Measurements from ENCODE around the gene LYRM4.

The LYRM4 gene

DNA sequence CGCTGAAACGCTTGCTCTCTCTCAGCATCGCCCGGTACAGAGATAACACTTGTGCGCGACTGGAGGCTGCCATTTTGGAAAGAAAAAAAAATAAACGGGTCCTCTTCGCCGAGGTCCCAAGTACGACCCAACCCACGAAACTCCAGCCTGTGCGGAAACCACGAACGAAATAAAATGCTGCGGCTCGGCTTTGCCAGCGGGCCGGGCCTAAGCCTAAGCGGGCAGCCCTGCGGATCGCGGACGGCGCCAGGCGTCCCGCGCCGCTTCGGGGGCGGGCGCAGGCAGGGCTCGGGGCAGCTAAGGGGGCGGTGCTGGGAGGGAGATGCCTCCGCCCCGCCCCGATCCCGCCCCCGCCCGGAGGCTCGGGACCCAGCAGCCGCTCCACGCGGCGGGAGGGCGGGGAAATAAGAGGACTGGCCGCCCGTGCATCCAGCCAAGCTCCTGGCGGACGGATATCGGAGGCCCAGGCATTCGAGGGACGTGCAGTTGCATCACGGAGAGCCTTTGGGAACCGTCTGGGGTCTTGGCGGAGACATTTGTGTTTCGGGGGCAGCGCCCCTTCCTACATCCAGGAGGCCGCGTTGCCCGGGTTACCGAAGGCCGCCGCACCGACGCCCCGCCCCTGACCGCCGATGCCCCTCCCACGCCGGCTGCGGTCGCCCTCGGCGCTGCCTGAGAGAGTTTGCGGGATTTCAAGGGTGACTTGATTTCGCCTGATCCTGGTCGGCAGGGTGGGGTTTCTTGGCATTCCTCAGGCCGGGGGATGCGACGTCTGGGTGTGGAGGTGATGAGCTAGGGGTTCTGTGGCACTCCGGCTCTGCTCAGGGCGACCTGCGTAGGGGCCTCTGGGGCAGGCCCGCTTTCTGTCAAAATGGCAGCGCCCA is at the start of gene LYRM4, which contains the start of gene FARS2:
LYRM4 (minus strand) TSS at position 290 of the 884 bp plus-strand sequence; CDS start at position 73, 217 bp downstream.
FARS2 (plus strand) TSS at position 853 of the 884 bp plus-strand sequence.
- DNase-seq = peak; percentile 90

DNA sequence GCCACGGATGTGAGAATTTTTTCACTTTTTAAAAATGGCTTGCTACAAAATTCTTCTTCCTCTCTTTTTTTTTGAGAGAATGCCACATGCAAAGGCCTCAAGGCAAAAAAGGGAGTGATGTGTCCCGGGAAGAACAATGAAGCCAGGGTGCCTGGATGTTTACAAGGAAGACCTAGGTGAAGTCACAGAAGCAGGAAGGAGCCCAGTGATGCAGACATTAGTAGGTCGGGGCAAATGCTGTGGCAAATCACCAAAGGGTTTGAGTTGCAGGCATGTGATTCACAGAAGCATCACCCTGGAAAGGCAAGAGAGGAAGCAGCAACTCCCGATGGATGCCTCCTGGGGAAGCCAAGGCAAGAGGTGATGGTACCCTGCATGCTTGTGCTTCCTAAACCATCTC is 47.3 kb upstream of the LYRM4 start:
- no peak for DNase-seq

DNA sequence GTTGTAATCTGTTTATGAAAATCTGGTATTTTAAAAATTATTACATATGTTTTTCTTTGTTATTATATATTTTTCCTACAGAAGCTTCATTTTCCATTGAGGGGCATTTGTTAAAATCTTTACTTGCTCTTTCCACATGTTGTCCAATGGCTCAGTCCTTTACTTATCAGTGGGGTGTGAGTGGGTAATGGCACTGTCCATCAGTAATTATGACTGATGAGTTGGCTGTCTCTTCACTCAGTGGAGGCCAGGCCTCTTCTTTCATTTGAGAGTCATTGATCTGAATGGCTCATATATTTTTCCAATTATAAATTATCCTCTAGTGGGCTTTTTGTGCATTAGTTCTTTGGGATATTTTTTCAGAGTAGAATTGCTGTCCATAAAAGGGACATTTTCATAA is 46.3 kb upstream of the LYRM4 start:
- no peak for DNase-seq

DNA sequence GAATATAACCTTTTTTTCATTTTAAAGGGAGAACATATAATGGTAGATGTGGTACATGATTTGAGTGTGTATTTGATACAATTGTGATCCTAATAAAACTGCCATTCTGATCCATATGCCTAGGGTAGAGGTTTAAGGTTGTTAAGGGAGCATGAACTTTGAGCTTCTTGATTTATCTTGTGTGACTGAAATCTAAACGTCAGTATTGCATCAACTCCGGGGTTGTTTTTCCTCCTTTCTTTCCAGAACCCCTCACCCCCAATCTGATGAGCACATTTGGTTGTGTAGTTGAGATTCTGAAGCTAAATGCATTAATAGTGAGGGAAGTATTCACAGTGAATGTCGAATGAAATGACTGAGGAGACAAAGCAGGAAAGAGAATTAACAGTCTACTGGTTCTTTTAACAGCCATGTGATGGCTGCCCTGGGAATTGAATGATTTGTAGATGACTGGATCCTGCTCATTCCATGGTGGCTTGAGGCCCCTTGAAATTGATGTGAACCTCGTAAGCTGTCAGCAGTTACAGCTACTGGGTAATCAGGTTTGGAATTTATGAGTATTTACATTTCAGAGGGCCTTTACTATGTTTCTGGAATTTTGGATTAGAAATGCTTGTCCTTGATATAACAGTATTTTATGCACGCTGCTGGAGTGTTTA is 45.3 kb upstream of the LYRM4 start:
- DNase-seq = no peak

DNA sequence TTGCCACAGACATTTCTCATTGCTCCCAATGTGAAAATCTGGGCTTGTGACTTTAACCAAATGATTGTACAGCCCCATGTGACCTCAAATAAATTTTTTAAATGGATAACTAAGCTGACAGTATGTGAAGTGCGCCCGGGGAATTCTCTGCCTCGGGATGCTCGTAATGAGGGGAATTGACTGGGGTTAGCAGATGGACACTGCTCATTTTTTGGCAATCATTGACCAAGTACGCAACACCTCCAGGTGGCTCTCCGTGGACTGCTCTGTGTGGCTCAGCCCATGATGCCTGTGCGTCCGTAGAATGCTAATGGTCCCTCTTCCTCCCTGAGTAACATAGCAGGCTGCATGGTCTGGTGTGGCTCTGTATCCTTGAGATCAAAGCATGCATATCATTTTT is 42.9 kb upstream of the LYRM4 start:
- no peak for DNase-seq

DNA sequence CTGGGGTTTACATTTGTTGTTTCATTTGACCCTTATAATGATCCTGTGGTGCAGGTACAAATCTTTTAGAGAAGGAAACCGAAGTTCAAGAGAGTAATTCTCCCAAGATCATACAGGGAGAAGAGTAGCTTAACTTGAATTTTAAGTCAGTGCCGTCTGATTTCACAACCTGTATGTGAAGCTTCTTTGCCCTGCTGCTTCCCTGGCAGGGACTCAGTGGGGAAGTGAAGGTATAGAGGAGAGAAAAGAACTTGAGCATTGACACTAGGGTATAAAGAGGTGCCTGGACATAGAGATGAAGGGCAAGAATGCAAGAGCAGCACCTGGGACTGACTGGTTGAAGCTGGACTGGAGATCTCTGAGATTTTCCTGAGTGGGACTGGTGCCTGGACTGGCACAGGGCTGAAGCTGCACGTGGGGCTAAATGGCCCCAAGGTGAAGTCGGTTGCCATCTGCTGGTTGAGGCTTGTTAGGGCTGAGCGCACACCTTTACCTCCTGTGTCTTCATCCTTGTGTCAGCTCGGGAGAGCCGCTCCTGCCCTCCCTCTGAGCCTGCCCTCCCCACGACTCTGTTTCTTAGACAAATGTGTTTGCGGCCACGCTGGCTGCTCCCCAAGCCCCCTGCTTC is 42.4 kb upstream of the LYRM4 start:
- peak; percentile 69 for DNase-seq

DNA sequence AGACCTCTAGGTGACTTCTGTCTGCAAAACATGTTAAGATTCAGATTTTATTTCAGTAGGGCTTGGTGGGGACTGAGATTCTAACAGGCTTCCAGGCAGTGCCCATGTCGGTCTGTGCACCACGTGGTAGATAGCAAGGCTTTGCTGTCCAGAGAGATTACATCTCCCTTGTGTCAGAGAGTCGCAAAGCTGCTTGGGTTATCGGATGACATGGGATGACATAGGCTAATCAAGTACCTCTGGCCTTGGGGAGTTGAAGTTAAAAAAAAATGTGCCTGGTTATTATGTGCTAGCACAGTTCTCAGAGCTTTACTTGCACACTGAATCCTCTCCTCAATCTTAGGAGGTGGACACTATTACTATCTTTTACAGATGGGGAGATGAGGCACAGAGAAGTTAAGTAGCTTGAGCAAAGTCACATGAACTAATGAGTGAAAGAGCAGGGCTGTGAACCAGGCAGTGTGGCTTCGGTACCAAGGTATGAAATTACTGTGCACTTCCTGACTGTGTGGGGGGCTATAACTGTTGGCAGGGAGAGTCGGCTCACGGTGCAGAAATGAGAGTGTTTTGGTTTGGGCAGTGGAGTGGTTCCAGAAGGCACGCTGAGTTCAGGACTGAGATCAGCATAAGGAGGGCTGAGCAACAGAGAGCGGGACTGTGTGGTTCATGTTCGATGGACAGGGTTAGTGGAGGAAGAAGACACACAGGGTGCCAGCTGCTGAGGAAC is 41.6 kb upstream of the LYRM4 start:
- peak; percentile 69 for DNase-seq

DNA sequence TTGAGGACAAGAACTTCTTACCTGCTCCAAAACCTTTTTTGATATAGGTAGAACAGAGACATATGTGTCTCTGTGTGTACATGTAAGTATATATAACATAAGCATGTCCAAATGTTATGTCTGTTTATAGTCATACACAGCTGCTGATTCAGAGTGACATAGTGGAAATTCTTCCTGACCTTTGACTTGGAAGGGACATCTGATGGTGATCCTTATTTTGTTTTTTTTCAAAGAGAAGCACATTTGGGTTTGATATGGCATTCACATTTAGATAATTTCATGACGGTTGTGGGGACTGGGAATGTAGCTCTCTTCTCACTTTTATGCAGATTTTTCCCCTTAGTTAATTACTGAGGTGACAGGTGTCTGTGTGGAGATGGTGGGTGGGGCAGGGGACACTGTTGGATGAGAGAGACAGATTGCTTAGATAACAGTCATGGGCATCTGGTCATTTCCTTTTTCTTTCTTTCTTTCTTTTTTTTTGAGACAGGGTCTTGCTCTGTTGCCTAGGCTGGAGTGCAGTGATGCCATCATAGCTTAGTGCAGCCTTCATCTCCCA is 39.5 kb upstream of the LYRM4 start:
- DNase-seq = no peak

DNA sequence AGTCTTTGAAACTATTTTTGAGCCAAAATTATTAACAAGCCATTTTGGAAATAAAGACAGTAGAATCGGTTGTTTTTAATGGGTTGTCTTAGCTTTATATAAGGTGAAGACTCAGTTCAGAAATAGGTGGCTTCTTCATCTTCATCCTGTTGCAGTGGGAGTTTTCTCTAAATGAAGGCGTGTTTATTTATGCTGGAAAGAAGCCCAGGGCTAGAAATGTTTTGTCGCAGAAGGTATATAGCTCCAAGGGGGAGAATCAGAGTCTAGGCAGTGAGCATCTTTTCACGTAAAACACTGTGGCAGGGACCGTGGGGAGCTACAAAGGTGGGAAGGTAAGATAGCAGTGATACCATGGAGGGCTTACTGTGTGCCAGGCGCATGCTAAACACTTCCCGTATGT is 34.9 kb upstream of the LYRM4 start:
- DNase-seq = no peak

DNA sequence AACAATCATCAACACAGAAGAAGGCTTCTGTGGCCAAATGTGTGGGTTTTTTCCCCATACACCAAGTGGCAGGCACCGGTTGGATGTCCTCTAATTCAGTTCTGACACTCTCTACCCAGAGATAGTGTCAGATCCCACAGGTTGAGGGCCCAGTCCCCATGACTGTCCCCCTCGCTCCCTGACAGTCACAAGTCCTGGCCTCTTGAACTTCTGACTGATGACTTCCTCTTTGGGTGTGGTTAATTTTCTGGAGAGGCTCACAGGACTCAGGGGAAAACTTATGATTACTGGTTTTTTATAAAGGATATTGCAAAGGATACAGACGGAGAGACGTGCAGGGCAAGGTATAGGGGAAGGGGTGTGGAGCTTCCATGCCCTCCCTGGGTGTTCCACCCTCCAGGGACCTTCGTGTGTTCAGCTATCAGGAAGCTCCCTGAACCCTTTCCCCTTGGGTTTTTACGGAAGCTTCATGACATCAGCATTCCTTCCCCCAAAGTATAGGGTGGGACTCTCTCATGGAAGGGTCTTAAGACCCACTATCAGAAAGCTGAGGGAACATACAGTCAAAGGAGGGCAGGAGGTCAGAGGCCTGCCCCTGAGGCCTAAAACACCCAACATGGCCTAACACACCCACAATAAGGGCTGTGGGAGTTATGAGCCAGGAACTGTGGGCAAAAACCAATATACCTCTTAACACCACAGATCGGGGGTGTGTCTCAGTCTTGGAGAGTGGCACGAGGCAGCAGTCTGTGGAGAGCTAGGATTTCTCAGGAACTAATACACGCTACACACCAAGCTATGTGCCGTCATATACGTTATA is 33.9 kb upstream of the LYRM4 start:
- DNase-seq = peak; percentile 25

DNA sequence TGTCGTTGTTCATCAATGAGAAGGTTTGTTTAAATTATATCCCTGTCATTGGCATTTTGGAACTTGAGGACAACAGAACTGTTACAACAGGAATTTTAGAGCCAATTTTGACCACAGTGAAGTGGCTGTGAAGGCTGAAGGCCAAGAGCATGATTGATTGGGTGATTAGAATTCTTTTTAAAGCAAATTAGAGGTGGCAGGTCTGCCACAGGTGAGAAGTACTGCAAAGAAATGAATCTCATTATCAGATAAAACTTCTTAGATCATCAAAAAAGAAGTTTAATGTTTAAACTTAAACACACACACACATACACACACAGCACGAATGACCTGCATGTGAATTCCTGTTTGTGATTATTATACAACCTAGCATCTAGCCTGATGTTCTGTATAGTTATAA is 32.9 kb upstream of the LYRM4 start:
- no peak for DNase-seq

DNA sequence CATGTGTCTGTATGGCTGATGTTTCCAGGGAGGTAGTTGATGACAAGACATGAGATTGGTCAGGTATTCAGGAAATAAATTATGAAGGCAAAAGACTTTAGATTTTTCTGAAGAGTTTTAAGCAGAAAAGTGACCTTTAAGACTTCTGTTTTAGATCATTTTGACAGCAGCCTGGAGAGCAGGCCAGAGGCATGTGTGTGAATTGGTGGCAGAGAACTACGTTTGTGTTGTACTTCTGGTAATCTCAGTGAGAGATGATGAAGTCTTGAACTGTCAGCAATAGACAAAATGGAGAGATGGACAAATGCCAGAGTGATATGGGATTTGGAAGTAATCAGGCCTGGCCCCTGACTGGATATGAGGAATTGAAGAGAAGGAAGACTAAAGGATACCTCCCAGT is 31.4 kb upstream of the LYRM4 start:
- no peak for DNase-seq

DNA sequence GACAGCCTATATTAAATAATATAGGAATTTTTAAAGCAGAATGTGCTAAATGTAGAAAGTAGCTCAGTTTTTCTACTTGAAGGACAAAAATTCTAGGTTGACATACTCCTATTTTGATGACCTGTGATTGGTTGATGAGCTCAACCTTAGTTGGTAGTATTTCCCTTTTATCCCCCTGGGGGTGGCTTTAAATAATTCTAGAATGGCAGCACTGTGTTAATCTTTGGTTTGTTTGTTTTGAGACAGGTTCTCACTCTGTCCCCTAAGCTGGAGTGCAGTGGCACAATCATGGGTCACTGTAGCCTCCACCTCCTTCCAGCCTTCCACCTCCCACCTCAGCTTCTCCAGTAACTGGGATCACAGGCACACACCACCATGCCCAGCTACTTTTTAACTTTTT is 29.8 kb upstream of the LYRM4 start:
- no peak for DNase-seq

DNA sequence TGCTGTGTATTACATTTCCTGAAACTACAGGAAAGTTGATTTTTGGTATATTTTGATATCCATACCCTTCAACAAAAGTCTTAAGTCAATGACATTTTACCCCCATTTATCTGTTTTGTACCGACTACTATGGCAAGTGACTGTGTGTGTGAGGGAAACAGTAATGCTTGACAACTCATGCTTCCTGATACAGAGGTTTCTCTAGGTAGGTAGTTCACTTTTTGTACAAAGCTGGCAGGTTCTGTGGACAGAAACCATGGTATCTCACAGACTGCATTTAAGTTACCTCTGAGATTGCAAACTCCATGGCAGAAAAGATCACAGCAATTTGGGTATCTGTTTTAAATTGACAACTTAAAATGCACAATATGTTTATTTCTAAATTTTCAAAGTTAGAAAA is 29.3 kb upstream of the LYRM4 start:
- DNase-seq = no peak

DNA sequence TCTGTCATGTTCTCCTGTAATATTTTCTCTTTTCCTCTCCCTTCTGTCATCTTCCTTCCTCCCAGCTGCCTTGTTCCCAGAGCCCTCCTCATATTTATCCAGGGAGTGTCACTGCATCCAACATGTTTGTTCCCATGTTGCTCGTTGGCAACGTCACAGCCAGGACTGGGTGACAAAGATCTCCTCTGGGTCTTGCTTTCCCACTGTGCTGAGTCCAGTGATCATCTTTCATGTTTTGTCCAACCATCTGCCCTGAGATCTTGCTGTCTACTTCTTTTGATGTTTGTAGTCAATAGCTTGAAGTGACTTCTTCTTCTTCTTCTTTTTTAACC is 27.2 kb upstream of the LYRM4 start:
- DNase-seq = no peak

DNA sequence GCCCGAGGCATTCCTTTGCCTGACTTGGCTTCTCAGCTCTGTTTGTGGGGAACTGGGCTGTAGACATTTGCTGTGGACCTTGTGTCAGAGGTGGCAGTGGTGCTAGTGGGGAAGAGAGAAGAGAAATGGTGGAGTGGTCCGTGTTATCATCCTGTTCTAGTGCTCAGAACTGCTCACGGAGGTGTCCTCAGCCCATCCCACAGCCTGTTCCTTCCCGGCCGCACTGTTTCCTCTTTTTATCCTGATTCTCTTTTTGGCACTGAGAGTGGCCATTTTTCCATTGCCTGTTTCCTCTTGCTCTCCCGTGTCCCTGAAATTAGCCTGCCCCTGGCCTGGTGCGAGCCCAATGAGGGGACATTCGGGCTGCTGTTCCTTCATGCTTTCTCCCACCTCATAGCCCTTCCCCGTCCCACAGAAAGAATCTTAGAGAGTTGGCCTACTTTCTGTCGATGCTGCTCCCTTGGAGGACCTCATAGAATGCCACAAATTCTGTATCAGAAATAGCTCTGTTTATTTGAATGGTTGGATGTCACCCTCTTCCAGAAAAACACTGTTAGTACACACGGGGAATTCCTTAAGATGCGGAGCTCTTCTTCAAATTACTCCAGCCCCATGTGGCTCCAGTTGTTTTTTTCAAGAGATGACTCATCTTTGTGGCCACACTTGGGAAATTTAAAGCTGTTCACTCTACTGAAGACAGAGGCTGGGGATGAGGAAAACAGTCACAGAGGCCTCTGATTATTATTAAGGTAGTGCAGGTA is 26.6 kb upstream of the LYRM4 start:
- DNase-seq = no peak

DNA sequence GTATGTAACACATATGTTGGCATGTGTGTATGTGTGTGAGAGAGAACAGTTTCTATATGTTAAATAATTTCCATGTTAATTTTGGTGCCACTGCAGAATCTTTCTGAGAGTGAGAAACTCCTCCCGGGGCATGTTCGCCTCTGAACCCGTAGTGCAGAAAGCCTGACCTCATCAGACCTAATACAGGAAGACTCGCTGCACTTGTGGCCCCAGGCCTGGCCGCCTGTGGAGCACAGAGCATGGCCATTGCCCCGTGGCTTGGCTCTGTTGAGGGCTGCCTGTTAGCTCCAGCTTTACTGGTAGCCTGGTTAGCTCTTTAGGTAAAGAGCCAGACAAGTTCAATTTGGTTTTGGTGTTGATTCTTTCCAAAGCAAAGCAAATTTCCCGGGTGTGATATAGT is 26.0 kb upstream of the LYRM4 start:
- no peak for DNase-seq

DNA sequence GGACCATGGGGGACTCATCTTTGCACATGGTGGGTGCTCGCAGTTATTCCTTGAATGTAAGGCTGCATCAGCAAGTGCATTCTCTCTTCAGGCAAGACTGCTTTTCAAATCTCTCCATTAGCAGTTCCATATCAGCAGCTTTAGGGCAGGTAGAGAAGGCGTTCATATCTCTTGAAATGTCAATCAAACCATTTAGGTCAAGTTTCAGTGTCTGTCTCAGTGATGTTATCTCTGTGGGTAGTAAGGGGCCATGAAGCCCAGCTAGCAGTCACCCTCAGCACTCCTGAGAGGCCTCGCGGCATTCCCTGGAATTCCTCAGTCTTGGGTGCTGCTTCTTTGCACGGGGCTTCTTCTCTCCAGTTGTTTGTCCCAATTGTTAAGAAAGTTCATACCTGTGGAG is 24.8 kb upstream of the LYRM4 start:
- no peak for DNase-seq

DNA sequence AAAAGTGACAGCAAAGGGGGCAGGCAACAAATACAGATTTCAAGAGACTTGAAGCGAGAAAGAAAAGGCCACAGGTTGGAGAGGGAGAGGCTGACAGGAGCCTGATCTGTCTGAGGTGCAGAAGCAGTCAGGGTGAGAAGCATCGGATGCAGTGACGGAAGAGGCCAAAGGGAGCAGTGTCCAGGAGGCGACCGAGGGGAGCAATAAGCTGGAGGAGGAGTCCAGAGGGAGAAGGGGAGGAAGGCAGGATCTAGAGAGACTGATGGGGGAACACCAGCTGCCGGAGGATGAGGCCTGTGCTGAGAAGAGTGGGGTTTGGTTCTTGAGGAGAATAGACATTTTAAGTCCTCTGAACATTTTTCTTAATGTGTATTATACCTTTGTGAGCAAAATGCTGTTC is 24.3 kb upstream of the LYRM4 start:
- no peak for DNase-seq

DNA sequence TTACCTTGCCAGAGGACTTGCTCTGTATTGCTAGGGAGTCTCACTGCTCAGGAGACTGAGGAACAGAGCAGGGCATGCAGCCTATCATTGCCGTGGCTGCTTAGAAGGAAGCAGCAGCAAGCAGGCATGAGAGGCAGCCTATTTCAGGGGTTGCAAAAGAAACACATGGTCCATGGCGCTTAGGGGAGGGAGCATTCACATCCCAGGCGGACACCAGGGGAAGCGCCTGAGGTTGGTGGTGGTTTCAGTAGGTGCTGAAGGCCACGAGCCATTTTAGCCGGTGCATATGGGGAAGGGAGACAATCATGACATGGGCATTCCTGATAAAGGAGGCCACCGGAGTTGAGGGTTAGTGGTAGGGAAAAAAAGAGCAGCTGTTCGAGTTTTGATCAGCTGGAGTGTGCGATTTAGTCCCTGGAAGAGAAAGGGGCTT is 21.5 kb upstream of the LYRM4 start:
- no peak for DNase-seq

DNA sequence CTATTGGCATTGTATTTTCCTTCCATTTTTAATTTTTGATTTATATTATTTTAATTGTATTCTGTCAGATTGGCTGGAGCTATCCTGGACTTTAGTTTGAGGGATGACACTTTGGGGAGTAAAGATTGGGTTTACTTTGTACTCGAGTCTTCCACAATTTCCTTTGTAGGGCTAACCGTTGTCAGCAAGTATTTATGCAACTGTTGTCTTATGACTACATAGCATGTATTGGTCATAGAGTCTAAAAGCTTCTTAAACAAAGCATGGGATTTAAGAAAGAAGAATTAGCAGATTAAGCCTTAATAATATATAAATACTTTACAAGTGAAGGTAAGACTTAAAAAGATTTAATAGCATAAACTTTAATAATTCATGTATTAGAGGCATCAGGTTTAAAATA is 20.2 kb upstream of the LYRM4 start:
- no peak for DNase-seq

All from activated CD4-positive, alpha-beta T cell treated with anti-CD3 and anti-CD28 coated beads for 48 hours (primary cell).